GM19035 (cell line): ENCODE measurements around the gene NECAB3.
"Not testable (repeated sequence)": the region's sequence is repeated elsewhere in the genome, so short reads cannot be mapped to it uniquely, and the experiment has no call there.

ENCODE experiments used
- ATAC-seq: cut with Tn5 transposase; IDR thresholded peaks from one replicate; pipeline ENCODE4 v1.9.1; 2021; ENCODE audit not compliant: unreplicated experiment

Gene NECAB3

DNA sequence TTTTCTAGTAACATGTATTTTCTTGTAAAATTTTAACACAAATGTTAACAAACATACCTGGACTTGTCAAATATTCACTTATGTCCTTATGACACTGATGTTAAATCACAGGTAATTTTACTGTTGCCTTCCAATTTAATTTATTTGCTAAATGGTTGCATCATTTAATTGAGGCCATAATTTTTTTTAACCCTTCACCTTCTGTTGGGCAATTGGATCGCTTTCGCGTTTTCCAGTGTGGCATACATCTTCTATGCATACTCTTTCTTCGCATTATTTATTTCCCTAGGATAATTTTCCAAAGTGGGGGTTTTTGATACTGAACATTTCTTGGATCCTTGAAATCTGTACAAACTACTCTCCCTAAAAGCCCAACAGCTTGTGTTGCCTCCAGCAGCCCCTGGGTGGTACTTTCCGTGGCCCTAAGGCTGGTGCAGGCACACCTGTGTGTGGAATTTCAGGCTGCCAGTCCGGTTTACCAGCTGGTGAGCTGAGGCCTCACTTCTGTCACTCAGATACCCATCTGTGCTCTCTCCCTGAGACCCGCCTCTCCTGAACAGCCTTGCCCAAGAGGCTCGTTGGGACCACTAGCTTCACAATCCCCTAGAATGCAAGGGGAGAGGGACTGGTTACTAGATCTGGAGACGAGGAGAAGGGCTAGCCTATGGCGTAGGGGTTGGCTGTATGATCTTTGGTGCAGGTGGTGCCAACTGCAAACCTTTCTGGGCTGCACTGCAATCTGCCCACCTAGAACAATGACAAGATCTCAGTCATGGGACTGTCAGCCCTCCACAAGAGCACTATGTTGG, 23.3 kb downstream of the NECAB3 start:
- no peak for ATAC-seq

DNA sequence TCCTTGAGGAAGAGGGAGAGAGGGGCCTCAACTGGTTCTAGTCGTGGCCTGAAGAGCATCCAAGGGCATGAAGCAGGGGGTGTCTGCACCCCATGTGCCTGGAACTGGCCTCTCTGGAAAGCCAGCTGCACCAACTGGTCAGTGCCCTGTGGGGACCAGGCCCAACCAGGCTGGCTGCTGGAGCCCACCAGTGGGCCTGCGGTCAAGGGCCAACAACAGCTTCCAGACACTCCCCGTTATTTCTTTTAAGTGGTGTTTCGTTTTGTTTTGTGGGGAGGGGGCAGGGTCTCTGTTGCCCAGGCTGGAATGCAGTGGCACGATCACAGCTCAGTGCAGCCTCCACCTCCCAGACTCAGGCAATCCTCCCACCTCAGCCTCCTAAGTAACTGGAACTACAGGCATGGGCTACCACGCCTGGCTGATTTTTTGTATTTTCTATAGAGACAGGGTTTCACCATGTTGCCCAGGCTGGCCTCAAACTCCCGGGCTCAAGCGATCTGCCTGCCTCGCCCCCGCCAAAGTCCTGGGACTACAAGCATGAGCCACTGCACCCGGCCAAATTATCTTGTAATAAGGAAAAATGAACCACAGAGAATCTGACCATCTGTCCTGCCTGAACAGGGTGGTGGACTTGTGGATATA, 24.0 kb downstream of the NECAB3 start:
- no peak for ATAC-seq

DNA sequence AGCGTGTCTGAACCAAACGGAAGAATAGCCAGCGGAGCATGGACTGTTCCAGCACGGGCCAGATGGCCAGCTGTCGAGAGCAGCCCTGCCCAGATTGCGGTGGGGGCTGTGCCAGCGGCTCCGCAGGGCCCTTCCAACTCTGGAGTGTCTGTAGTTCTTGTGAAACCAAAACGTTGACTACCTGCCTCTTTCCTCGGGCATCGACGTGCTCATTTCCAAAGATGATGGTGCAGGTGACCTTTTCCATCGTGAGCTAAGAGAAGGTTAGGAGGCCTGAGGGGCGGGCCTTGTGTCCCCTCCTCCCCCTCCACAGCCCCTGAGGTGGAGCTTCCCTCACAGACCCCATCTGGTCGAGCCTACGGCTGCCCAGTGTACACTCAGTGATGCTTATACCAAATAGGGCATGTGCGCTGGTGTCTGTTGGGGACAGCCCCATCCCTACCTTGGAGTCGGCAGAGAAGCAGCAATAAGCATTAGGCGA, 25.0 kb downstream of the NECAB3 start:
- ATAC-seq = no peak

DNA sequence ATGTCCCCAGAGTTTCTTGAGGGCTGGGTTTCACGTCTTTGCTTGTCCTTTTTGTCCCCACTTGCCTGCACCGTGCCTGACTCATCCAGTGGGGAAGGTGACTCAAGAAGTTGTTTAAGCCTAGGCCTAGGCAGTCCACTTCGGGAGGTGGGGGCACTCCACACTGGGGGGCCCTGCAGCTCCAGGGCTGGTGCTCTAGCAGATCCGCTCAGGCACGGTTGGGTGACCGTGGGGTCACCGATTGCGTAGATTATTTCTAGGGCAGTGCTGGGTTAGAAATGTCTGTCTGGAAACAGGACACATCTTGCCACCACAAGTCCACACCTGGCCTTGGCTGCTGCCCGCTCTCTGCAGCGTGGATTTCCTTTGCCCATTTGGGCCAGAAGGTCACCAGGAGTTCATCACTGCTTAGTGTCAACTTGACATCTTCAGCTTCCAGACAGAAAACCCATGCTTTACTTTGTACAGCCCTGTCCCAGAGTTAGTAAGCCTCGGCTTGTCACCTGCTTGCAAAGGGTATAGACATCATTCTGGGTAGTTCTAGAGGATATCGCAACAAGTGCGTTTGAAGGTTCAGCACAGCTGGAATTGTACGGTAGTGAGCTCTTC, 25.7 kb downstream of the NECAB3 start:
- no peak for ATAC-seq

DNA sequence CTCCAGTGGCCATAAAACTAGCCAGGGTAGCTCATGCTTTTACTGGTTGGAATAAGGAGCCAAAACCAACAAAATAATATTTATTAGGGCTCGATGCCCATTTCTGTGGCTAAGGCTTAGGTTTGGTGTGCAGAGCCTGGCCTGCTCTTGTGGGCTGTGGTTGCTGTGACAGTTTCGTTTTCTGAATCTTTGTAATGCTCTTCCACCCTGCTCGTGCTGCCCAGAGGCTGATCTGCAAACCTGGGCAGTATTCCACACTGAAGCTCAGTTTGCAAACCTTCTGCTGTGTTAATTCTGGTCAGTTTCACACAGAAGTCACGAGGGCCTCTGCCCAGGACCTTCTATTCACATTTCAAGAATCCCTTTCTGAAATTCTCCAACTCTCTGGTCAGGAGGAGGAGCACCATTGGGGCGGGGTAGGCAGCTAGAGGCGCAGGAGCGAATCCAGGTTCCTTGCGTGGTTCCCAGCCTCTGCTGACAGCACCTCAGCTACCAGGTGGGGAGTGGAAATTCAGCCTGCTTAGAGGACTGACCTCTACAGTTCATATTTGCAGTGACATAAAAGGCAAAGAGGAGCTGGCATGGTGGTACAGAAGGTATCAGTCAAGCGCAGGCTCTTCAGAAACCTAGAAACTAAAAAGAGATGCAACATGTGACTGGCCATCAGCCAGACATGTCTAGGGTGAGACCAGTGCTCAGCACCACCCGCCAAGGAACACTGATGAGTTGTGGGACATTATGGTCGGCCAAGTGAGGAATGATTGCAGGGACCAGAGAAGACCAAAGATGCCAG, 26.4 kb downstream of the NECAB3 start:
- no peak for ATAC-seq

DNA sequence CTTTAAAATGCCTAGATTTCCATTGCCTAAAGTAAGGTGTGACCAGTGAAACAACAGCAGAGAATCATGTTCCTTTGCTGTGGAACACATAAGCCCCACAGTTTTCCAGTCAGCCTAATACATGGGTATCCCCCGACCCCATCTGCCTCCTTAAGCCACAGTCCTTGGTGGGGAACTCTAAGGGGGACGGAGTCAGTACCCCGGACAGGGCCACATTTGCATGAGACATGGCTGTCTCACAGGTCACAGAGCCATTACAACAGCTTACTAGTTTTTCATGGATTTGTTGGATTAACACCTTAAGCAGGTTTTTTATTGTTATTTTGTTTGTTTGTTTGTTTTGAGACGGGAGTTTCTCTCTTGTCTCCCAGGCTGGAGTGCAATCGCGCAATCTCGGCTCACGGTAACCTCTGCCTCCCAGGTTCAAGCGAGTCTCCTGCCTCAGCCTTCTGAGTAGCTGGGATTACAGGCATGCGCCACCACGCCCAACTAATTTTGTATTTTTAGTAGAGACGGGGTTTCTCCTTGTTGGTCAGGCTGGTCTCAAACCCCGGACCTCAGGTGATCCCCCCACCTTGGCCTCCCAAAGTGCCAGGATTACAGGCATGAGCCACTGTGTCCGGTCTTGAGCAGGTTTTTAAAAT, 27.1 kb downstream of the NECAB3 start:
- not testable (repeated sequence) for ATAC-seq

DNA sequence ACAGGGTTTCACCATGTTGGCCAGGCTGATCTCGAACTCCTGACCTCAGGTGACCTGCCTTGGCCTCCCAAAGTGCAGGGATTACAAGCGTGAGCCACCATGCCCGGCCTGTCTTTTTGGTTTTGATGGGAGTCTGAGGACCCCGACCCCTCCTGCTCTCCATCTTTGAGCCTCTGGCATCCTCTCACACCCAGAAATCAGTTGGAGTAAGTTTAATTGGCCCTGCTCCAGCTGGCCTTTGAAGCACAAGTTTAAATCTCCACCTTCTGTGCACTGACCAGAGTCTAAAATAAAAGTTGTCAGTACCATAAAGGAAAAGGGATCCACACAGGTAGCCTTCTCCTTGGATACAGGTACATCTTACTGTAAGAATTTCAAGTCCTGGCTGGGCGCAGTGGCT, 28.0 kb downstream of the NECAB3 start:
- ATAC-seq = no peak

DNA sequence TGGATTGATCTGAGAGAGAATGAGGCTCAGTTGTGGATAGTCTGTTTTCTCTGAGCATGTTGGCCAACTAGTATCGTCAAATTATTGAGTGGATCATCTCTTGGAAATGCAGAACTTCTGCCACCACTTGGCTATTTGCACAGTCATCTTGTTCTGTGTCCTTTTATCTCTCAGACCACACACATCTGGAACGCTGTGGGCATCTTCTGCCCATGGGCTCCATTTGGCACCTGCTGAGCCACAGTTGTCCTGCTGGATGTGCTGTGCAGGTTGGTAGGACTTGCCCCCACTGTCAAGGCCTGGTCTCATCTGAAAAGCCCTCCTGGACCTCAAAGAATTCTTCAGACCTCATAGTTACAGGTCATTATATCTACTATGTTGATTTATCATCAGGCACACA, 28.8 kb downstream of the NECAB3 start:
- no peak for ATAC-seq

DNA sequence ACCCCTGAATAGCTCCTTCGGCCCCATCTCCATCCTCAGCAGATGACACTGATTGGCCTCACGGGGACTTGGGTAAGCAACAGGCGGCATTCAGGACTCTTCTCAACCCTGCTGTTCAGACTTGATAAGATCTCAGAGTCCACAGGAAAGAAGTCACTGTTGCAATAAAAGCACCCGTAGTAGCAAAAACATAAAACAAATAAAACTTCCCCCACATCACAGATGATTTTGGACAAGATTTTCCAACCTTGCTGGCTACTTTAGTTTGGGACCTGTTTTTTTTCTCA, 29.2 kb downstream of the NECAB3 start:
- ATAC-seq = no peak

DNA sequence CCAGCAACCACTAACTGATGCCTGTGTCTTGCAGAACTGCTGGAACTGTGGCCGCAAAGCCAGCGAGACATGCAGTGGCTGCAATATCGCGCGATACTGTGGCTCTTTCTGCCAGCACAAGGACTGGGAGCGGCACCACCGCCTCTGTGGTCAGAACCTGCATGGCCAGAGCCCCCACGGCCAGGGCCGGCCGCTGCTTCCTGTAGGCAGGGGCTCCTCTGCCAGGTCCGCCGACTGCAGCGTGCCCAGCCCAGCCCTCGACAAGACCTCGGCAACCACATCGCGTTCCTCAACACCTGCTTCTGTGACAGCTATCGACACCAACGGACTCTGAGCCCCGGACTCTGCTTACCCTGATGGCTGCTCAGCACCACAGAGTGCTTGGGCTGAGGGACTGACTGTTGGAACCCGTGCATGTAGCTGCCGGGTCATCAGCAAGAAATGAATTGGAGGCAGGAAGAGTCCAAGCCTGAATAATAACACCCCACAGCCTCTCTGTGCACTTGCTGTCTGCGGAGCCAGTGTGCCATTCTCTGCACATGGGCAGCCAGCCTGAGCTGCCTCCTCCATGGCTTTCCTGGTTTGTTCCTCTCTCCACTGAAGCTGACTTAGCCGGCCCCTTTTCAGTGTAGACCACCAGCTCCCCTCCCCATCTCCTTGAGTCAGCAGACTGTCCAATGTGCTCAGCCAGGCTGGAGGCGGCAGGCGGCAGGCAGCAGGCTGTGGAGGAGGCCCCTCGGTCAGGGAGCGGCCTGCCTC, 29.7 kb downstream of the NECAB3 start:
- no peak for ATAC-seq

DNA sequence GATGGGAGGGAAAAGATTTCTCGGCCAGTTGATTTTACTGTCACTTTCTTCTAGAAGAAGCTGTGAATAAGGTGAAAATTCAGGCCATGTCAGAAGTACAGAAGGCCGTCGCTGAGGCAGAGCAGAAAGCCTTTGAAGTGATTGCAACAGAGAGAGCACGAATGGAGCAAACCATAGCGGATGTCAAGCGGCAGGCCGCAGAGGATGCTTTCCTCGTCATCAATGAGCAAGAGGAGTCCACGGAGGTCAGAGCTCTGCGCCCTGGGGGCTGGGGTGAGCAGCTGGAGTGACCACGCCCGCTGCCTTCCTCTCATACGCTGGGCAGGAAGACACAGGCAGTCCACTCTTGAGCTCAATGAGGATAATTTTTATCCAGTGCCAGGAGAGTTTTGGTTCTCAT, 33.9 kb downstream of the NECAB3 start:
- ATAC-seq = no peak

DNA sequence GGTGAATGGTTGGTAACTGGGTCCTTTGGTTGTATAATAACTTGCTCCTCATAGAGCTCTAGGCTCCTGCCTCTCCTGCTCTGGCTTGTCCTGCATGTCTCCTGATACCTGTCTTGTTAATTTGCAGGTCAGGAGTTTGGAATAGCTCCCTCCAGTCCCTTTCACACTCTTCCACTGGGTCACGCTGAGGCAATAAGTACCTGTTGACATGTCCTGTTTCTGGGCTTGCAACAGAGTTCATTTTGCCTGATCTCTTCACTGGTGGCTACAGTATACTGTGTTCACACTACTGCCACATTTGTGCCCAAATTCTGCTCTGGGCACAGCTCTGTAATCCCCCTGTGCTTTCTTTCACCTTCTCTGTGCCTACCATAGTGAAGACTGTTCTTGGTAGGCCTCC, 37.5 kb downstream of the NECAB3 start:
- no peak for ATAC-seq

DNA sequence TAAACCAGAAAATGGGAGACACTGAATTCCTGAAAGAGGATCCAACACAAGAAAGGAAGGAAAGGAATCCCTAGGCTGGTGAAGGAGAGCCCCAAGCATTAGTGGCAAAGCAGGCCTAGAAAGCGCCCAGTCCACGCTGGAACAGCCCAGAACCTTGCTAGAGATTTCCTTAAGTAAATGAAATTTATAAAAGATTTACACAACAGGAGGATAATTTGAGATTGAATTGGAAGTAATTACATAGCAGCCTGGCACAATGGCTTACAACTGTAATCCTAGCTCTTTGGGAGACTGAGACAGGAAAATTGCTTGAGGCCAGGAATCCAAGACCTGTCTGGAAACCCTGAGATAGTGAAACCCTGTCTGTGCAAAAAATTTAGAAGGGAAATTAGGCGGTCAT, 38.9 kb downstream of the NECAB3 start:
- ATAC-seq = no peak

DNA sequence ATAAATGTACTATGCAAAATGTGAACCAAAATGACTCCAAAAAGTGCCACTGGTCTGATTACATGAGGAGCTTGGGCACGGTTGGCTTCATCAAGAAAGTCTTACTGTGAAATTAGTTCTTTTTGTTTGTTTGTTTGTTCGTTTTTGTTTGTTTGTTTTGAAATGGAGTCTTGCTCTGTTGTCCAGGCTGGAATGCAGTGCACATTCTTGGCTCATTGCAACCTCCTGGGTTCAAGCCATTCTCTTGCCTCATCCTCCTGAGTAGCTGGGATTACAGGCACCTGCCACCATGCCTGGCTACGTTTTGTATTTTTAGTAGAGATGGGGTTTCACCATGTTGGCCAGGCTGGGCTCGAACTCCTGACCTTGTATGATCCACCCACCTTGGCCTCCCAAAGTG, 42.3 kb downstream of the NECAB3 start:
- not testable (repeated sequence) for ATAC-seq

DNA sequence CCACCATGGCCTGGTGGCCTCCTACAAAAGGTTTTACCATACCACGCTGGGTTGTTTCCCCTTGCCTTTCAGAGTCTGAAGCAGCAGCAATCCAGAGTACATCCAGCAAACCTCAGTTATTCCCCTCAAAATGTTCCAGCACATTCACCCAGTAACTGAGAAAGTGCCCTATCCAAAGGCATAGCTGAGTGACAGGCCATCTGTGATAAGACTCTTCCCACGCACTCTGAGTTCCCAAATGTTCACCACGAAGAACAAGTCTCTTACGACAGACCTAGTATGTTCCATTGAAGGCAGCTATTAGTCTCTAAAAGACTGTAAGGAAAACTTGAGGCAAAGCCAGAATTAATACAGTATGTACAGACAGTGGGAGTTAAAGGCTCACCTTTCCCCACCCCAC, 43.7 kb downstream of the NECAB3 start:
- no peak for ATAC-seq

DNA sequence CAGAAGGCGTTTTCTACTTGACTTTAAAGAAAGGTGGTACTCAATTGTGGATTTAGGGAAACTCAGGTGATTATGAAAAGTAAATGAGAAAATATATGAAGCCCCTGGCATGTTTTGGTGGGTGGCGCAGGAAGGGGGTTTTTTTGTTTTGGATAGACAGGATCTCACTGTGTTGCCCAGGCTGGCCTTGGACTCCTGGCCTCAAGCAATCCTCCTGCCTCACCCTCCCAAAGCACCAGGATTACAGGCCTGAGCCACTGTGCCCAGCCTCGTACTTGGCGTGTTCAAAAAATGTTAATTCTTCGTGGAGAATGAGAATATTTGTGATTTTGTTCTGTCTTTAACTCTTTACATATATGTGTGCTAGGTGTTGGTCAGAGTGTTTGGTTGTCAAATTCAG, 44.2 kb downstream of the NECAB3 start:
- no peak for ATAC-seq

DNA sequence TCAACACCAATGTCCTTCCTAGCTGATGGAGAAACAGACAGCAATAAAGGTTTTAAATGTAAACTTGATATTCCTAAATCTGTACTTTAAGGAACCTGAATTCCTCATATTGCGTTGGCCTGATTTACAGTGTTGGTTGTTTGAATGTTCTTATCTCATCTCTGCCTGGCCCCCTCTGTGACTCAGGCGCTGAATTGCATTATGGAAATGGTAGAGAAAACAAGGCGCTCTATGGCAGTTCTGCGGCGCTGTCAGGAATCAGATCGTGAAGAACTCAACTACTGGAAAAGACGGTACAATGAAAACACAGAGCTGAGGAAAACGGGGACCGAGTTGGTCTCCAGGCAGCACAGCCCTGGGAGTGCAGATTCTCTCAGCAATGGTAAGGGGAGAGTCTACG, 44.7 kb downstream of the NECAB3 start:
- ATAC-seq = no peak

DNA sequence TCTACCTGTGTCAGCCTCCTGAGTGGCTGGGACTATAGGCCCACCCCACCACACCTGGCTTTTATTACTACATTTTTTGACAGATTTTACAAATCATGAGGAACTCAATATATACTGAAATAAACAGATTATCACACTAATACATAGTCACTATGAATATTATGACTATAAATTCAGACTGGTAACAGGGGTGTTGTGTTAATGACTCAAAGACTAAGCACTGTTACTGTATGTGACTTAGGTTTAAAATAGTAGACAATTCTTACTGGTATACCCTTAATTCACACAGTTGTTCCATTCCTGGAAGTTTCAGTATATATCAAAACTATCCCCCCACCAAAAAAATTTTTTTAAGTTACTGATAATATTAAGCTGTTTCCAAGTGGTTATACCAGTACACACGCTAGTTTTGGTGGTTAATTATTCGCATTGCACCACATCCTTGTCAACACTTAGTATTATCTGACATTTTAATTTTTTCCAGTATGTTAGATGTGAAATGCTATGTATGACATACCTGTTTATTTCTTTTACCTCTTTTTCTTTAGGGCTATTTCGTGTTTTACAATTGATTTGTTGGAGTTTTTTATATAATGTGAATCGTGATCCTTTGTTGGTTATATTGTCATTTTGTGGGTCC, 46.5 kb downstream of the NECAB3 start:
- ATAC-seq = no peak

DNA sequence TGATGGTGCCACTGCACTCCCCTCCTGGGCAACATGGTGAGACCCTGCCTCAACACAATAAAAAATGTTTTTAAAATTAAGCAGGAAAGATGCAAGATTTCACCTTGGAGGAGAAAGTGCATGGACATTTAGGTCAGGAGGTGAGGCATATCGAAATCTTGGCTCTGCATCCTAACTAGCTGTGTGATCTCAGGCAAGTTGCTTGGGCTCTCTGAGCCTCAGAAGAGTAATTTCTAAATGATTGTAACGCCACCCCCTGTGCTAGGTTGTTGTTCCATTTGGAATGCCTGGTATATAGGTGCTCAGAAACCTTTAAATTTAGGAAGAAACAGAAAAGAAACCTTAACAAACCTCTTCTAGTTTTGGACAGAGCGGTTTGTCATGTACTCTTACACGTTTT, 48.0 kb downstream of the NECAB3 start:
- no peak for ATAC-seq

DNA sequence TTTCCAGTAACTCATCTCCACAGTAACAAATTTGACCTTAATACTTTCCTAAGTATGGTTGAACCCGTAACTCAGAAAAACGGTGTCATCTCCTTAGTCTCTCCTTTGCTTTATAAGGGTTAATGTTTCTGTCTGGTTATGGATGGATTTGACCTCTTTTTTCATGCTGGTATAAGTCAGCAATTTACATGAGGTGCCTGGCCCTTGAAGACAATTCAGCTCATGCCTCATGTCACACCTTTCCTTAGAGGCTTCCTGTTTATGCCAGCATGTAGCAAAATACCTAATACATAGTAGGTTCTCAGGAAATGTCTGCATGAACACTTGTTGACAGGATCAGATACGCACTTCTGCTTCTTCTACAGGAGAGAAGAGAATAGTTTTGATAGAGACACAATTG, 49.8 kb downstream of the NECAB3 start:
- no peak for ATAC-seq
